Neural crest cell (in vitro differentiated cells): Measurements from ENCODE around the gene HAL. TPM values are rescaled to one million over a fixed set of nuclear protein-coding genes. Genes with fewer than 3 reads are reported as not detected.

Source experiments
- DNase-seq: peaks from one replicate; pipeline ENCODE4 v3.0.0; 2021; ENCODE audit warnings: low read depth, mixed read lengths, low spot score
- H3K27ac Mint-ChIP-seq: one replicate; pipeline ENCODE4 v1.8.0; 2021; ENCODE audit warnings: mild to moderate bottlenecking, mixed read lengths; ENCODE audit not compliant: unreplicated experiment
- H3K27me3 Mint-ChIP-seq: 2 replicates; pipeline ENCODE4 v1.8.0; 2021; ENCODE audit warnings: low read depth, mild to moderate bottlenecking, mixed read lengths
- H3K36me3 Mint-ChIP-seq: 2 replicates; pipeline ENCODE4 v1.8.0; 2021; ENCODE audit warnings: low read depth, mild to moderate bottlenecking, mixed read lengths
- H3K4me1 Mint-ChIP-seq: 2 replicates; pipeline ENCODE4 v1.8.0; 2021; ENCODE audit warnings: mixed read lengths
- H3K4me3 Mint-ChIP-seq: one replicate; pipeline ENCODE4 v1.8.0; 2021; ENCODE audit warnings: mild to moderate bottlenecking, mixed read lengths
- H3K9me3 Mint-ChIP-seq: 2 replicates; pipeline ENCODE4 v1.8.0; 2021; ENCODE audit warnings: mixed read lengths
- total RNA-seq: library from RNA; stranded (reverse); gene quantifications from 2 replicates; pipeline ENCODE4 v1.2.1, GENCODE V29; 2021
- TF ChIP-seq, protein P1 (sequence below): fragments of 200-600 bp; sonication (generic); conservative IDR thresholded peaks from 2 replicates; pipeline ENCODE4 v1.5.0; 2021; ENCODE audit warnings: antibody characterized with exemption, mild to moderate bottlenecking

The HAL gene
- total RNA-seq, 1 donor from 2014 or later = 0.65 TPM

DNA sequence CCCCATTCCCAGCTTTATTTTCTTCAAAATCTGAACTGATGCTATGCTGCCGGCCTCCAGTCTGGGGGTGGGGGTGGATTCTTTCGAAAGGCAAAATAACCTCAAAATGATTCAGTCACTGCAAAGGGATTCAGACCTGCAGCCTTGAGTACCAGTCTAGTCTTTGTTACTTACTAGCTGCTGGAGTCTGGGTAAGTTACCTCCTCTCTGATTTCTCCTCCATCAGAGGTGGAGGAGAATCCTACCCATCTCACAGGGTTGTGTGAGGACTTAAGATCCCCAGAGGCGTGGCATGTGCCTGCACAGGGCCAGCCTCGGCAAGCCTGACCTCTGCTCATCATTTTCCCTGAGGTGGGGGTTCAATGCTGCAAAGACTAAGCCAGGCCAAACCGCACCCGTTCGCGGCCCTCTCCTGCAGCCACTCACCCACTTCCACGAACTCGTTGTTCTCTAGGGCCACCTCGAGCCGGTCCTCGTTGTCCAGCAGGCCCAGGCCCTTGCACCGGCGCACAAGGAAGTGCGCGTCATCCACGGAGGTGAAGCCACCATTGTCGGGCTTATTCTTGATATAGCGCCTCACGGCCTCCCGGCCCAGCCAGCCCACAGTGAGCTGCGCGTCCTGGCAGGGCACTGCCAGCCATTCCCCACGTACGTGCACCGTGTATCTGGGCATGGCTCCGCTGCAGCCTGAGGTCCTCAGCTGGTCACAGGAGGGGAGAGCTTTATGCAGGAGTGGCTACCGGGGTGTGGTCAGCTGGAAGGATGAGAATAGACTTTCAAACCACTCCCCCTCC, 709 bp downstream of the HAL start:
- H3K4me3 Mint-ChIP-seq = no peak overlapping the region
- H3K27ac Mint-ChIP-seq = no peak overlapping the region
- no peaks in the 10 kb centered on the region for H3K9me3 Mint-ChIP-seq
- H3K27me3 Mint-ChIP-seq = peaks cover 3% of the 10 kb centered on the region
- peaks cover 2% of the 10 kb centered on the region for H3K36me3 Mint-ChIP-seq
- no peaks in the 10 kb centered on the region for H3K4me1 Mint-ChIP-seq
- TF ChIP-seq, protein P1, sequence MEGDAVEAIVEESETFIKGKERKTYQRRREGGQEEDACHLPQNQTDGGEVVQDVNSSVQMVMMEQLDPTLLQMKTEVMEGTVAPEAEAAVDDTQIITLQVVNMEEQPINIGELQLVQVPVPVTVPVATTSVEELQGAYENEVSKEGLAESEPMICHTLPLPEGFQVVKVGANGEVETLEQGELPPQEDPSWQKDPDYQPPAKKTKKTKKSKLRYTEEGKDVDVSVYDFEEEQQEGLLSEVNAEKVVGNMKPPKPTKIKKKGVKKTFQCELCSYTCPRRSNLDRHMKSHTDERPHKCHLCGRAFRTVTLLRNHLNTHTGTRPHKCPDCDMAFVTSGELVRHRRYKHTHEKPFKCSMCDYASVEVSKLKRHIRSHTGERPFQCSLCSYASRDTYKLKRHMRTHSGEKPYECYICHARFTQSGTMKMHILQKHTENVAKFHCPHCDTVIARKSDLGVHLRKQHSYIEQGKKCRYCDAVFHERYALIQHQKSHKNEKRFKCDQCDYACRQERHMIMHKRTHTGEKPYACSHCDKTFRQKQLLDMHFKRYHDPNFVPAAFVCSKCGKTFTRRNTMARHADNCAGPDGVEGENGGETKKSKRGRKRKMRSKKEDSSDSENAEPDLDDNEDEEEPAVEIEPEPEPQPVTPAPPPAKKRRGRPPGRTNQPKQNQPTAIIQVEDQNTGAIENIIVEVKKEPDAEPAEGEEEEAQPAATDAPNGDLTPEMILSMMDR = no peak
- no peak for DNase-seq

- no peaks in the 10 kb centered on the region for H3K9me3 Mint-ChIP-seq
- TF ChIP-seq, protein P1 = no peak
- no peak overlapping the region for H3K4me3 Mint-ChIP-seq
- H3K27ac Mint-ChIP-seq = no peak overlapping the region
- DNase-seq = no peak
- no peaks in the 10 kb centered on the region for H3K36me3 Mint-ChIP-seq
- H3K4me1 Mint-ChIP-seq = no peaks in the 10 kb centered on the region
- peaks cover 3% of the 10 kb centered on the region for H3K27me3 Mint-ChIP-seq
These were observed 1.7 kb downstream of the HAL start for GRCh38 chr12:95994476-95994875.

GRCh38 chr12:95993907-95994306, 2.2 kb downstream of the HAL start:
- H3K27me3 Mint-ChIP-seq = peaks cover 4% of the 10 kb centered on the region
- H3K27ac Mint-ChIP-seq = no peak overlapping the region
- no peak for DNase-seq
- H3K4me1 Mint-ChIP-seq = no peaks in the 10 kb centered on the region
- no peaks in the 10 kb centered on the region for H3K9me3 Mint-ChIP-seq
- H3K4me3 Mint-ChIP-seq = no peak overlapping the region
- H3K36me3 Mint-ChIP-seq = no peaks in the 10 kb centered on the region
- TF ChIP-seq, protein P1 = no peak

DNA sequence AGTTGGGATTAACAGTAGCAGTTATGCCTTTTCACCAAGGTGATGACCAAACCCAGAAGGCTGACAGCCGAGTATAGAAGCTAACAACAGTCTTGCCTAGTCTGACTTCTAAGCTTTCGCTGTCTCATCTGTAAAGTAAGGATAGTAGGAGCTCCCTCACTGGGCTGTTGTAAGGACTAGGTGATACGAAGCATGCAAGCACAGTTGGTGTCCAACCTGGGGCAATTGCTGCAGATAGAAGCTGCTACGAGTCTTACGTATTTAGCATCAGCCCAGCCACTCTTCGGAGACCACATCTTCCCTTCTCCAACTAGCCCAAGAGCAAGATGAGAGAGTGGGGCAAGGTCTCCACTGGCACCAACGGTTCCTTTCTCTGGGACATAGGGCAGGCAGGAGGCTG, 6.0 kb downstream of the HAL start:
- peaks cover 7% of the 10 kb centered on the region for H3K27me3 Mint-ChIP-seq
- H3K9me3 Mint-ChIP-seq = no peaks in the 10 kb centered on the region
- TF ChIP-seq, protein P1 = no peak
- no peak overlapping the region for H3K27ac Mint-ChIP-seq
- no peak overlapping the region for H3K4me3 Mint-ChIP-seq
- no peak for DNase-seq
- H3K4me1 Mint-ChIP-seq = peaks cover 6% of the 10 kb centered on the region
- no peaks in the 10 kb centered on the region for H3K36me3 Mint-ChIP-seq

DNA sequence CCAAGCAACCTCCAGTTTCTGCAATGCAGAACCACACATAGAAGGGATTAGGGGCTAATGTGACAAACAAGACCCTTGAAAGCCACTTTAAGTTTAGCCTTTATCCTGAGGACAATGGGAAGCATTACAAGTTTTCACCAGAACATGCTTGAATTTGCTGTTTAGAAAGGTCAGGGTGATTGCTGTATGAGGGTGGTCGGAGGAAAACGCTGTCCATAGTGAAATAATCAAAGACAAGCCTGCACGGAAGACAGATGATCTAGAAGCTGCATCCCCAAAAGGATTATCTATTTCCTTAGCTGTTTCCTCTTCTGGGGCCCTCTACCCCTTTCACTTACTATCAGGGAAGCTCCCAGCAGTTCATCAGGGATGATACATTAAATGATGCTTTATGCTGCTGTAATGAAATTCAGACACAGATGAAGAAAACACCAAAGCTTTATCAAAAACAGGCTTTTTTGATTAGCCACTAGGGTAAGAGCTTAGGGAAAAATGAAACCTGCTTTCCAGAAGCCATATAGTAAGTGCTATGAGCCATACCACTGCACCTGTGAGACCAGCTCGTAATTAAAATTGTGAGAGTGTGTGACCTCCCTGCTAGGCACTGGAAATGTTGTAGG, 6.5 kb downstream of the HAL start:
- Mint-ChIP-seq H3K4me3 (no peak overlapping the region), H3K36me3 (no peaks in the 10 kb centered on the region), H3K4me1 (peaks cover 6% of the 10 kb centered on the region), H3K27ac (no peak overlapping the region), H3K27me3 (peaks cover 7% of the 10 kb centered on the region), H3K9me3 (no peaks in the 10 kb centered on the region)
- no peak for DNase-seq
- TF ChIP-seq, protein P1 = no peak
